HG03520 (cell line): ENCODE measurements around the gene INAVA.
A peak's percentile ranks its signal among the peaks of the same experiment; 100 is the strongest.

Source experiments
- ATAC-seq: cut with Tn5 transposase; IDR thresholded peaks from one replicate; pipeline ENCODE4 v1.9.1; 2021; ENCODE audit warnings: mild to moderate bottlenecking, moderate library complexity; ENCODE audit not compliant: unreplicated experiment

Gene INAVA

DNA sequence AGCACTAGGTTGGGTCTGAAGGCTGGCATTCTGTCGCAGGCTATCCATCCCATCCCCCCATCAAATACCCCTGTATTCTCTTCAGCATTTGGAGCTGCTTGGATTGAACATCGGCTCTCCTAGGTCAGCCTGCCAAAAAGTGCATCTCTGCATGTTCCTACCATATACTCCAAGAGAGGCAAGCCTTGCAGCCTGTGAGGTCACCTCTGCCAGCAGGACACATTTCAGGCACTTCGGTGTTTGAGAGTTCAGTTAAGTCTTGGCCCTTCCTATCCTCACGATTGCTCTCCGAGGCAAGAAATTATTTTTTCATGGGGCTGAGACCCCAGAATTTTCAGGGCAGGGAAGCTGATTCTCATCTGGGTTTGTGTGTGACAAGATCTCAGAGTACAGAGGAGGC, 19.3 kb upstream of the INAVA start:
- no peak for ATAC-seq

DNA sequence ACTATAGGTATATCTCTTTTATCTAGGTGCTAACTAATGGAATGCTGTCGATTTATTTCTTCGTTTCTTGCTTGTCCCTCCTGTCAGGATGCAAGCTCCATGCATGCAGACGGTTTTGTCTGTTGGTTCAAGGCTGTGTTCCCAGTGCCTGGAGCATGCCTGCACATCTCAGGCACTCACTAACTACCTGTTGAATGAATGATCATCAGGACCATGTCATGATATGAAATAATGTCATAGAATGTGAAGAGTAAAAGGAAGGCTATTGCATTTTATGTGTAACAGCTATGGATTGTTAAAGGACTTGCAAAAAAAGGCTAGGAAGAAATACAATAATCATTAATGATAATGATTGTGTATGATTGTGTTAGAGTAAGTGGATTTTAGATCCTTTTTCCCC, 17.7 kb upstream of the INAVA start:
- ATAC-seq, result no peak

DNA sequence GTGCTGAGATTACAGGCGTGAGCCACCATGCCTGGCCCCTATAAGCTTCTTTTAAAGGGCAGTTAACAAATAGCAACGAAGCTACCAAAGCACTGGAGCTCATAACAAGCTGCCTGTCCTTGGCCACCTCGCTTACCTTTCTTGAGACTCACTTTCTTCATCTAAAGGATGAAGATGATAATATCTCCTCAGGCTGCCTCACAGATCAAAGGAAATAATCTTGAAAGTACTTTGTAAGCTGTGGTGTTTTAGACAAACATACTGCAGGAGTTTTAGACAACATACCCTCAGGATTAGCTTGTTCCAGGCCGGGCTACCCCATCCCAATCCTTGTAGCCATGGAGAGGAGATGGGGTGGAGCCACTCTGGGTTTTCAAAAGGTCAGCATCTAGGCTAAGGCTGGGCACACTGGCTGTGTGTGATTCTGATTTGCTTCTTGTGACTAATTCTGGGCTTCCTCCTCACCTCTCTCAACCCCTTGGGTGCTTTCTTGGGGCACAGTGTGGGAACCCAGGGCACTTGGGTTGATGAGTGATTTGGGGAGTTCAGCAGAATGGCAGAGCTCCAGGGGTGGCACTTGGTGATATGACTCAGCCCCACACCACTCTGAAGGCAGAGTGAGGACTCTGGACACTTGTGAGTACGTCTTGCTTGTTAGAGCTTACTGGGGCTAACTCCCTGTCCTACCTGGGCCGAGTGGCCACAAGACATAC, 16.7 kb upstream of the INAVA start:
- ATAC-seq, result peak; percentile 67

DNA sequence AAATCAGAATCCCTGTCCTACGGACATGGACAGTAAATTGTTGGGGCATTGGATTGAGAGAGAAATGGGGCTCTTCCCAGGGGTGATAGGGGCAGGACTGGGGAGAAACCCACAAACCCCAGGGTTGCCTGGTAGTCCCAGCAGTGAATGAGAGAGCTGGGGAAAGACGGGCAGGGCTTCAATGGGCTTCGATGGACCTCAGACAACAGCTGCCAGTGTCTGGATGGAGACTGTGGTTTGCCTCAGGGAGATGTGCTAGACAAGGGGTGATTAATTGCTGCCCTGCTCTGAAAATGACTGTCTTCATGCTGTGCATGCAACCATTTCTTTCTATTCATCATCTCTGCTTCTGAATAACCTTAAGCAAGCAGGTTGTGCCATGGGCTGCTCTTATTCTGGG, 14.5 kb upstream of the INAVA start:
- ATAC-seq, result no peak

DNA sequence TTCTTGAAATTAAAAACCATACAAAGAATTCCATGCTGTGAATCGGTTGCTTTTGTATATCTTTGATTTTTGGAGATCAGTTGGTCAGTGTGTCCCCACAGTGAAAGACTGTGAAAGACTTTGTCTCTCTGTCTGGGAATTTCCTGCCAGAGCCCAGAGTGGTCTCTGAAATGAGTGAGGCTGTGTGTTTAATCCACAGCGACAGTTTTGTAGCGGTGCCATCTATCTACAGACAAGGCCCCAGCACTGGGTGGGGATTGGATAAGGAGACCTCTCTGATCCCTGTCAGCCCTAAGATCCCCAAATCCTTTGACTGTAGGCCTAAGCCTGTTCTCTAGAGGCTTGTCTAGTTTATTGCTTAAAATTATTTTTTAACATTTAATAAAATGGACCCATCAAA, 11.6 kb upstream of the INAVA start:
- ATAC-seq, result no peak

DNA sequence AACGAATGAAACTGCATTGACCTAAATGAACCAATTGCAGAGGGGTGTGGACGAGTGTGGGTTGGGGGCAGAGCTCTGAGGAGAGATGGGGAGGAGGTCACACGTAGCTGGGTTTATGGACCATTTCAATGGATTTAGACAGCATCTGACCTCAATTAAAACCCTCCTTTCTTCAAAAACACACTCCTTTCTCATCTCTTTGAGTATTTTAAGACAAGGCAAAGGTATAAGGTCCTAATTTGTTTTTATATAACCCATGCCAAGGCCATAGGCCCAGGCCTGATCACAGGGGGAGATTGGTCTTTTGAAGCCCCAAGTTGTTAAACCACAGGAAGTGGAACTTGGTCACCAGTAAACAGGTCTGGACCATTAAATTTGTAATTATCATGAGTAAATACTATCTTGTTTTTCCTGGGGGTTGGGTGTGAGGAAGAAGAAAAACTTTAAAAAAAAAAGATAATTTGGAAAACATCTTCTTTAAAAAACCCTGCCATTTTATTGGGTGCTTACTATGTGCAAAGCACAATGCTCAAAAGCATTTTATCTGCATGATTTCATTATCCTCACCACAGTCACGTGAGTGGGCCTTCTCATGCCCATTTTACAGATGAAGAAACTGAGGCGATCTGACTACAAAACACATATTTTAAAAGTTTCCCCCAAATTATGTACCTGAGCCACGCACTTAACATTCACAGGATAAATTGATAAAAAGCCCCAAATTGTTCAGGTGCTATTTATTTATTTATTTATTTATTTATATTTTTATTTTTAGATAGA, 8.9 kb upstream of the INAVA start:
- ATAC-seq, result no peak

DNA sequence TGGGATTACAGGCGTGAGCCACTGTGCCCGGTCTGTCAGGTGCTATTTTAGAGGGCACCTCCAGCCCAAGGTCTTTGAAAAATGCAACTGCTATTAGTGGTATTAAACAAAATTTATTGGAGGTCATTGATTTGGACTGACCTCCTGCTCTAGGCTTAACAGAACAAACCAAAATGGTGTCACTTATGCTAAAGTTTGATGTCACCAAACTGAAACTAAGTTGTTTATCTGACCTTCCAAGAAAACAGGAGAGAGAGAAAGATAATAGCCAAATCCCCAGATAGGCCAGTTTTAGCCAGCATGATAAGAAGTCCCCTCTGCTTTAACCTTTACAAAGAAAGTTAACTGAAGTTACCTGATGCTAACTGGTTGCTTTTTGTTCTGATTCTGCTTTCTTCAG, 8.1 kb upstream of the INAVA start:
- no peak for ATAC-seq

DNA sequence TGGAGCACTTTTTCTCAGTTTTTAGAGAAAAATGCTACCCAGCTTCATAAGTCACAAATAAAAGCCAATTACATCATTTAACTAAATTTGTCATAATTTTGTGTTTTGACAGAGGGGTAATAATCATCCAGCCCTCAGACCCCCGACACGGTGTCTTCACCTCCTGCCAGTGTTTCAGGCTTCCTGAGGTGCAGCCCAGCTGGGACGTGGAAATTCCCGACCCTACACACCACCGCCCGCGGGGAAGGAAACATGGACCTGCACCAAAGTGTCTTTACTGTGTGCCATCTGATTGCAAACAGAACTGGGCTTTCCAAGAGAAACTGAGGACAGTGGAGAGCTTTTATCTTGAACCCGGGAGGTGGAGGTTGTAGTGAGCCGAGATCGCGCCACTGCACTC, 7.7 kb upstream of the INAVA start:
- no peak for ATAC-seq

DNA sequence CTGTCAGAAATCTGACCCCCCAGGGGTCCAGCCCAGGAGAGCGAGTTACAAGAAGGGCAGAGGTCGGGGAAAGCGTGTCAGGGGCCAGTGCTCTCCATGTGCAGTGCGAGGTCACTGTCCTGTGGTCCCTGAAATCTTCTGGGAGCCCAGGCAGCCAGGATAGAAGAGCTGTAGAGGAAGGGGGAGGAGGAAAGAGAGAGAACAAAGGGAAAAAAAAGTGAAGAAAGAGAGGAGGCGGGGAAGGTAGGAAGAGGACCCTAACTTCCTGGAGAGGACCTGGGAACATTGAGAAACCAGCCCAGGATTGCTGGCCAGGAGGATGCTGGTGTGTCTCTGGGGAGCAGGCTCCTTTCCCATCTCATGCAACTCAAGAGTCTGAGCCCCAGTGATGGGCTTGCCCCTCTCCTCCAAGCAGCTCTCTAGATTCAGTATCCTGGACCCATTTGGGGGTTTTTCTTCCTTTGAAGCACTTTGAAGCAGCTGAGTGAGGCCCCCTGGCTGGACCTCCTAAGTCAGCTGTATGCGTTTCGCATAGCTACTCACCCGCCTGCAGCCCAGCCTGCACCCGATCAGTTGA, 6.8 kb upstream of the INAVA start:
- ATAC-seq, result no peak

DNA sequence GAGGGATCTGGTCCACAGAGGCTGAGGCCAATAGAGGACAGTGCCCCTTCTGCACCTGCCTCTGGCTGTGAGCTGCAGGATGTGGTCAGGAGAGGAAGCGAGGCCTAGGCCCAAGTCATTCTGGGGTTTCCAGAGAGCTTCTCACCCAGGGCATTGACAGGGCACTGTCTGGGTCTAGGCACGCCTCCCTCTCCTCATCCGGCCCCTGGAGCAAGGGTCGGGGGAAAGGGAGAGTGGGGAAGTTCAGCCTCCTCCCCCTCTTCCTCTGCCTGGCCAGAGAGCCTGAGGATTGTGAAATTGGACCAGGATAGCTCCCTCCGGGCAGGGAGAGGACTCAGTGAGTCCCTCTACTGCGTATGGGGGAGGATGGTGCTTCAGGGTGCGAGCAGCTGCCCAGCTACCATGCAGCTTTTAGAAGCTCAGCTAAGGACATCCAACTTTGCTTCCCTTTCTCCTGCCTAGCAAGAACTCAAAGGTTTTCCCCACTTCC, 6.3 kb upstream of the INAVA start:
- peak; percentile 90 for ATAC-seq

DNA sequence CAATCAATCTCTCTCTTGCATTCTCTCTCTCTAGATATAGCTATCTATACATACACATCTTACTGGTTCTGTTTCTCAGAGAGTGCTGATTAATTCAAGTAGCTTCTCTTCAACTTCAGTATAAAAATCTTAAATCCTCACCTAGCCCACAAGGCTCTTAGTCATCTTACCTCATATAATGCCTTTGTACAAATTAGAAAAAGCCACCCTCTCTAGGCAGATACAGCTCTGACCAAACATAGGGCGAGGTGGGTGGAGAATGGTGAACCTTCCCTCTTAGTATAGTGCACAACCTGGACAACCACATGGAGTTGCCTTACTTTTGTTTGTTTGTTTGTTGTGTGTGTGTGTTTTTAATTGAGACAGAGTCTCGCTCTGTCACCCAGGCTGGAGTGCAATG, 5.1 kb upstream of the INAVA start:
- ATAC-seq, result no peak

DNA sequence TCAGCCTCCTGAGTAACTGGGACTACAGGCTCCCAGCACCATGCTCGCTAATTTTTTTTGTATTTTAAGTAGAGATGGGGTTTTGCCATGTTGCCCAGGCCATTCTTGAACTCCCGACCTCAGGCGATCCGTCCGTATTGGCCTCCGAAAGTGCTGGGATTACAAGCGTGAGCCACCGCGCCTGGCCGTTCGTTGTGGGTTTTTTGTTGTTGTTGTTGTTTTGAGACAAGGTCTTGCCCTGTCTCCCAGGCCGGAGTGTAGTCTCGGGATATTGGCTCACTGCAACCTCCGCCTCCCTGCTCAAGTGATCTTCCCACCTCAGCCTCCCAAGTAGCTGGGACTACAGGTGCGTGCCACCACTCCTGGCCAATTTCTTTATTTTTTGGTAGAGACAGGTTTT, 4.7 kb upstream of the INAVA start:
- ATAC-seq, result no peak

DNA sequence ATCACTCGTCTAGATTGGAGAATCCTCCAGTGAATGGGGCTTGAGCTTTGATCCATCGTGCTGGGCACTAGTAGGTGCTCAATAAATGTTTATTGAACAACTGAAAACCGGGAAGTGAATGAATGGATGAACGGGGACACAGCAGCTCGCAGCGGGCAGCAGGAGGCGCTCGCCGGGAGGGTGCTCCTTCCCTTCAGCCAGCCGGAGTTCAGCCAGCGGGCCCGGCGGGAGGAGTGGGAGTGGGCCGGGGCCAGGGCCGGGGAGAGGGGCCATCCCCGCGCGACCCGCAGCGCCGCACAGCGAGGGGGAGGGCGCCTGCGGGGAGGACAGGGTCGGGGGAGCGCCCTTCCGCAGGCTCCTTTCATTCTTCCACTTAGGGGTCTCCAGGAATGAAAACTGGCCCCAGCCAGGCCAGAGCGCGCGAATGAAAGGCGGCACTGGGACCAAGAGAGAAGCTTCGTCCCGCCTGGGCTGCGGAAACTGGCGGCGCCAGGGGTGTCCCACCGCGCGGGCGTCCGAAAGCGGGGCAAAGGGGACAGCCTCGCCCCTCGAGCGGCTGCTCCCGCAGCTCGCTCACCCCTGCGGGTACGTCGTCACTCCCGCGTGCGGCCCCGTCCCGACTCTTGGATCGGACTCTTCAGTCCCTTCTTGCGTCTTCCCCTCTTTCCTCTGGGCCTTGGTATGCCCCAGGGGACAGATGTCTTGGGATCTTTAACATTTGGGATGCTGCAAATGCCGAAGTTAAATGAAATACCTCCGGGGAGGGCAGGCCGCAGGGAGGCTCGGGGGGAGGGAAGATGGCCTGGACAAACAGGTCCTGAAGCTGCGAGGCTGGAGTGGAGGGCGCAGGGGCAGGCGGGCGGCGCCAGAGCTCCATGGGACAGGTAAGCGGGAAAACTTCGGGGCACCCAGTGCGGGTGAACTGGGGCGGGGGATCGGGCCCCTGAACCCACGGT, 3.6 kb upstream of the INAVA start:
- ATAC-seq, result no peak

DNA sequence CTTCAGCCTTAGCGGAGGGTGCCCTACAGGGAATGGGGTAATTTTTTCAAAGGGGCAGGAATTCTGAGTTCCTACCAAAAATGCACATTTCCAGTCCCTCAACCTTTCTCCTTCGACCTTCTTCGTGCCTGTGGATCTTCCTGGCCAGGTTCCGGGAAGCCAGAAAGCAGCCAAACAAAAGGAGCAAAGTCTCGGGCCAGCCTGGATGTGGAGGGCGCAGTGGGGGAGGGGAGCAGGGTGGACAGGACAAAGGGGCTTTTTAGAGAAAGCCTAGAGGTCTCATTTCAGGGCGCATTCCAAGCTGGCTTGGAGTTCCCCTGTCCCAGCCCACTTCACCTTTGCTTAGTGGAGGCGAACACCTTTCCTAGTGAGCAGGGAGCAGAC, 2.9 kb upstream of the INAVA start:
- ATAC-seq, result no peak

DNA sequence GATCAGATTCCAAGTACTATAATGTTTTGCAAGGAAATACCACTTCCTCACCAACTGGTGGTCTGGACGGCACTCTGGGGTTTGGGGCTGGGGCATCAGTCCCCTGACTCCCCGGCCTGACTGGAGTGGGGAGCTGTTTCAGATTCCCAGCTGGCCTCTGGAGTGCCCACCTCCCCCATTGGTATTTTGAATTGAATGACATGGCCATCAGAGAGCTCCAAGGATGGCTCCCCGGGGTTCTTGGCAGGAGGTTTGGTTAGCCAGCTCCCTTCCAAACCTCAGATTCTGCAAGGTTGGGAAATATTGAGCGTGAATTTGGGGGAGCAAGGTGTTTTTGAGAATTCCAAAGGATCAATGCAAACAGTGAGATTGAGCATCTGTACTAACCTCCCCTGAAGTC, 2.2 kb upstream of the INAVA start:
- no peak for ATAC-seq

DNA sequence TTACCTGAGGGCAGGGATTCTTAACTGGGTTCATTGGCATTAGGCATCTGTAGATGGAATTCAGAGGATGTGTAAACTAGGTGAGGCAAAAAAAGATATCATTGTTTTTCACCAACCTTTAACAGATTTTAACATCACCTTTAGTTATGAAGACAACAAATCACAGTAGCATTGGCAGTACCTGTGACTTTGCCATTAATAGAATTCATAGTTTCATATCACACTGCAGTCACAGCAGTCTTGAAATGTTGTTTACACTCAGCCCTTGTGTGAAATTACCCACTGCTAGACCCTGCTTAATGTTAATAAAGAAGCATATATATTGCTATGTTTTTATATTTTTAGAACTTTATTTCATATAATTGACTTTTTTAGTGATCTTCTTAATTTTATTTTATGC, 1.7 kb upstream of the INAVA start:
- no peak for ATAC-seq

DNA sequence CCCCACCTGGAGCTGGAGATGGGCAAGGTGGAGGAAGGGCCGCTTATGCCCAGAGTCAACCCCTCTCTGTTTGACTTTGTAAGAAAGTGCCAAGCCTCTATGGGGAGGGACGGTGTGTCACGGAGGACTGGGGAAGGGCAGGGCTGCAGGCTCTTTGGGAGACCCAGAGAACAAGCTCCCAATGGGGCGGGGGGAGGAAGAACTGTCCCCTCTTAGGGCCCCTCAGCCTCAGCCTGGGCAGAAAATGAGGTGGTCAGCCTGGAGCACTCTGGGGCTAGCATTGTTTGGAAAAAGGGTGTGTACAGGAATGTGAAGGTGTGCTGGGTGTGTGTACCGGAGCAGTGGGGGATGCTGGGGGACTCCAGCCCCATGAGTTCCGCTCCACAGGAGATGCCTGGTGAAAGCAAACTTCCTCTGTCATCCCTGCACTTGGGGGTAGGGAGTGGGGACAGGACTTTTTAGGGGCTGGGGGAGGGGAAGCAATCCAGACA, 1.2 kb upstream of the INAVA start:
- no peak for ATAC-seq

DNA sequence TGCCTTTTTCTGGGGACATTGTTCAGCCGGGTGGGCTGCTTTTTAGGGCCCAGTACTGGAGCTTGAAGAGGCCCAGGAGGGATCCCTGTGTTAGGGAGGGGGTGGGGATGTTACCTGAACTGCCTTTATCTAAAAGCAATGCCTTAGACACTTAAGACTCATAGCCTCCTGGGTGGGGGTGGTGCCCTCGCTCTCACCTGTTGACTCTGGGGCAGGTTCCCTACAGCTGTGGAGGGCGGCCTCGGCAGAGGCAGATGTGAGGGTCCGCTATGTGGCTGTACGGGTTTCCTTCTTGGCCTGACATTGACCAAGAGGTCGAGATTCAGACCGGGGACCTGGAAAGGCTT, 716 bp downstream of the INAVA start:
- ATAC-seq, result no peak

DNA sequence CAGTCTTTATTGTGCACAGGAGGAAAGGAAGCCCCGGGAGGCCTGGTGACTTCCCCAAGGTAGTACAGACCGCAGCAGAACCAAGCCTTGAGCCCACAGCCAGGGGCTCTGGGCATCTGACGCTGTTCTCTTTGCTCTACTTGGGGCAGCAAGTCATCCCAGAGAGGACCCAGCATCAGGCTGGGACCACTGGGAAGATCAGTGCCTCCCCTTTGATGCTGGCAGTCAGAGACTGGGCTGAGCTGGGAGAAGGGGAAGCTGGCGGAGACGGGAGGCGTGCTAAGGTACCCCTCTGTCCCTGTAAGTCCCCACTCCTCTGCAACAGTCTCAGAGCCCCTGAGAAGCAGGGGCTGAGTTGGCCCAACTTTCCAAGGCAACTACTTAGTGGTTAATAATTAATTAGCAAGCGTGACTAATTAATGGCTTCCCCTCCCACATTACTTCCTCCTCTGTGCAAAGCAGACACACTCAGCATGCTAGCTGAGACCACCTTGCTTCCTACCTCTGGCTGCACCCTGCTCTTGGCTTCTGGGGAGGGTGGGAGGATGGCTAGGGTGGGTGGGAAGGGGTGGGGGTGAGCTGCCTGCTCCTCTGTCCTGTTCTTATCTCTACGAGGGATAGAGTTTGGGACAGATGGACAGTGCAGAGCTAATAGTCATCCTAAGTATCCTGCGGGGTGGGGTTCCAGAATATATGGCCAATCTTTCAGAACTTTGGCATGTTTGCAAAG, 1.3 kb downstream of the INAVA start:
- ATAC-seq, result no peak

DNA sequence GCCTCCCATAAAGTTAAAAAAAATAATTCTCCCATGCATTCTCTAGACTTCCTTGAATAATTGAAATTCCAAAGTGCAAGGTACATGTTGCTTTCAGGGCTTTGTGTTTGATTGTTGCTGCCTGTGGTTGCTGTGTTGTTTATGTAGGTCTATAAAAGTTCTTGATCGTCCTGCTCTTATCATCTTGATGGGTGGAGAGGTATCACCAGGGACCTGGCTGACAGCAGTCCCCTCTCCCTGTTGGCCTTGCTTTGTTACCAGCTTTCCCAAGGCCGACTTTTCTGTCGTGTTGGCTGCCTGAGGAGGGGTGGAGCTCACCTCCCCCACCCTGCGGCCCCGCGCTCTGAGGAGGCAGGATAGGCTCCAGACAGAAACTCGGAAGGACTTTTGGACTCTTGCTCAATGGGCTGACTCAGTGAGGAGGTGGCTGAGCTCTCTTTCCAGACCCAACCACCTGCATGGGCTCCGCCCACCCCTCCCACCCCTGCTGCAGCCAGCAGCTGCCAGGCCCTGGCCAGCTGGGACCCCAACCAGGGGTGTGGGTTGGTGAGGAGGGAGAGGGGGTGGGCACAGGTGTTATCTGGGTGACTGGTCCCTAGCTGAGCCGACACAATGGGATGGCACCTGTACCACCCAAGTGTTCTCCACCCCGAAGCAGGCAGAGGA, 2.0 kb downstream of the INAVA start:
- ATAC-seq, result no peak
